ENCODE data around the gene RBPMS2.
"Not testable (repeated sequence)": the region's sequence is repeated elsewhere in the genome, so short reads cannot be mapped to it uniquely, and the experiment has no call there.

The RBPMS2 gene

DNA sequence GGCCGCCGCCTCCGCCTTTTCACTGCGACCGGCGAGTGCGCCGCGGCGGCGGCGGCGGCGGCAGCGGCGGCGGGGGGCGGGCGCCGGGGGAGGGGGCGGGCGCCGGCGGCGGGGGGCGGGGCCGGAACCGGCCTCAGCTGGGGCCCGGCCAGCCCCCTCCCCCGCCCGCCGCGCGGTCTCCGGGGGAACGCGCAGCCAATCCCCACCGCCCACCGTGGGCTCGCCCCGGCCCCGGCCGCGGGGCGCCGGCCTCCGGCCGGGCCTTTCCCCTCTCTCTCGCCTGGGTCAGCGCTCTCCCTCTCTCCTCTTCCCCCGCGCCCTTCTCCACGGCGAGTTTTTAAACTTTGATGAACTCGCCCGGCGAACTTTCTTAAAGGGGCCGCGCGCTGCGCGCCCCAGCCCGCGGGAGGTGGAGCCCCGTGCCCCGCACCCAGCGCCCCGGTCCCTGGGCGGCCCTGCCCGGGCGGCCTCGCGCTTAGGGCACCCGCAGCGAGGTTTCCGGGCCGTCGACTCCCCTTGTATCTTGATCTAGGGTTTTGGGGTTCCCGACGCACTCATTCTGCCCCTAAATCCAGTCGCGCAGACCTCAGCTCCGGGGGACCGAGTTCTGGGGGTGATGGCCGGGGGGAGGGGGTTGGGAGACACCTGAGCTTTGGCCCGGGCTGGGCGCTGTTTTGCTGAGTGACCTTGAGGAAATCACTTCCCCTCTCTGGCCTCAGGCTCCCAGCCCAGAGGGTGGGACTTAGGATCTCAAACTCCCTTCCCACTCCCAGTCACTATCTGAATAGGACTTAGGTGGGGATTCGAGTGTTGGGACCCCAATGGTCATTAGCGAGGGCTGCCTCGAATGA, at the start of gene RBPMS2:
Gene RBPMS2, minus strand, starts transcription at position 39 of the 851 bp plus-strand sequence. CDS start 270 bp downstream, outside the sequence.
- no peak for DNase-seq

DNA sequence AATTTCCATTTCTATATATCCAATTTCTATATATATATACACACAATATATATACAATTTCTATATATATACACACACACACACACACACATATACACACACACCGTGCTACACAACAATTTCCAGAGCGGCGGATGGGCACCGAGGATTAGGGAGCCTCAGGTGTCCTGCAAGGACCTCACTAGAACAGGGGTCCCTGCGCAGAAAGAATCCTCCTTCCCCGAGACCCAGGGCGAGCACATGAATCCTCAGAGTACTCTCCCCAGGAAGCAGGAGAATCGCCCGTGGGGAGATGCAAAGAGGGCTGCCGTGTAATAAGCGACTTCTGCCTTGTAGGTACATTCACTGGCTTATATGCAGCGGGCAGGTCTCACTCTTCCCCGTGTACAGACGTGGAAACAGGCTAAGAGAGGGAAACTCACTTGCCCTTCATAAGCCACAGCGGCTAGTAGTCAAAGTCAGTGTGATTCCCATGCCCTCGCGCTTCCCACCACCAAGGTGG, 49.6 kb upstream of the RBPMS2 start:
- DNase-seq = peak; percentile 54

- no peak for DNase-seq
Measured at GRCh38 chr15:64816452-64816851, 41.1 kb upstream of the RBPMS2 start.

DNA sequence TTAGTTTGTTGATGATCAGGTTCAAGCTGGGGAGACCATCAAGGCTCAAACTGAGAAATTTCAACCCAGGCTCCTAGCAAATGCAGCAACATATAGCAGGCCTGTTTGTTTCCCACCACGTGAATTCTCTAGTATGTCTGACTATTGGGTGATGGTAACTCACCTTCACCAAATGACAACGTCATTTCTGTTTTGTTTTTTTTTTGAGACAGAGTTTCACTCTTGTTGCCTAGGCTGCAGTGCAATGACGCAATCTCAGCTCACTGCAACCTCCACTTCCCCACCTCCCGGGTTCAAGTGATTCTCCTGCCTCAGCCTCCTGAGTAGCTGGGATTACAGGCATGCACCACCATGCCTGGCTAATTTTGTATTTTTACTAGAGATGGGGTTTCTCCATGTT, 39.6 kb upstream of the RBPMS2 start:
- not testable (repeated sequence) for DNase-seq

DNA sequence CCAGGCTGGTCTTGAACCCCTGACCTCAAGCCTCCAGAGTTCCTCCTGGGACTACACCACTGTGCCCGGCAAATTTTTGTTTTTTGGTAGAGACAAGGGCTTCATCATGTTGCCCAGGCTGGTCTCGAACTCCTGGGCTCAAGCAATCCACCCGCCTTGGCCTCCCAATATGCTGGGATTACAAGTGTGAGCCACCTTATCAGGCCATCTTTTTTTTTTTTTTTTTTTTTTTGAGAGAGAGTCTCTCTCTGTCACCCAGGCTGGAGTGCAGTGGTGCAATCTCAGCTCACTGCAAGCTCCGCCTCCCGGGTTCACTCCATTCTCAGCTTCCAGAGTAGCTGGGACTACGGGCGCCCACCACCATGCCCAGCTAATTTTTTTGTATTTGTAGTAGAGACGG, 38.9 kb upstream of the RBPMS2 start:
- not testable (repeated sequence) for DNase-seq

DNA sequence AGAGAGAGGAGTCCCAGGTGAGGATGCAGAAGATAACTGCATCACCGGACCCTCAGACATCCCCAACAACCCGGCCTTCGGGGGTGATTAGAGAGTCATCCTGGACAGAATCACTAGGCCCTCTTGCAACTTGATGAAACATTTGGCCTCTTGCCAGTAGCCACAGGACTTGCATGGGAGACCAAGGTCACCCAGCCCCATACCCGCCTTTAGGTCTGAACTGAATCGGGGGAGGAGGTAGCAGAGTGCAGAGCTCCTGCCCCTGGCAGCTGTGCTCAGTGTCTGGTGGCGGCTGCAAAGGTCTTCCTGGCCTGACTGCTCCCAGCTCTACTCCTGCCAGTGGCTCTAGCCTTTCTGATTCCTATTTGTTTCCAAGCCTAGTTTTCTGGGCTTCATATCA, 37.7 kb upstream of the RBPMS2 start:
- DNase-seq = no peak

DNA sequence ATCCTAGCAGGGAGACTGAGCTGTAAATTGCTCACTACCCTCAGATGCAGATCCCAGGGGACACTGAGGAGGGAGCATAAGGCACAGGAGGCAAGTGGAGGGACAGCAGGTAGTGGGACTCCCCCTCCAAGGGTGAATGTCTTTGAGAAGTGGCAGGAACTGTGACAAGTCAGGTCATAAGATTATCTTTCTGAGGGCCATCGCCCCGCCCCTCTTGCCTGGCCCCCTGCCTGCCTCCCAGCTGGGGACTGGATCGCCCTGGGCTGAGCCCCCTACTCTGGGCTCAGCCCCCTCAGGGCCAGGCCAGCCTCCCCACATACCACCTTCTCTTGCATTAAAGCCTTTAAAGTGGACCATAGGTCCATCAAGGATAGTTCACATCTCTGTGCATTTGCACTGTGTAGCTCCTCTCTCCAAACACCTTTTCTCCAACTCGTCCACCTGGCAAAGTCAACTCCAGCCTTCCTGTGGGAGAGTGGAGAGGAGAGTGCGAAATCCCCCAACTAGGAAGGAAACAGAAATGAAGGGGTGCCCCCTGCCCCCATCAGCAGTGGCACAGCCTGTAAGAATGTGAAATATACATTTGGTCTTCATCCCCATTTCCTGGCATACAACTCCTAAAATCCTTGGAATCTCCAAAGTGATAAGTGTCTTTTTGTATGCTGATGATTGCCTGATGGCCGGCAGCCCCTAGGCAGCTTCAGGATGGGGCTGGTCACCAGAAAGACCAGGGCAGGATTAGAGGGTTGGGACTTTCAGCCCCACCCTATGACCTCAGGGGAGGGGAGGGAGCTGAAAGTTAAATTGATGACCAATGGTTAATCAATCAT, 35.3 kb upstream of the RBPMS2 start:
- DNase-seq = no peak

- peak; percentile 29 for DNase-seq
Measured at GRCh38 chr15:64809649-64810496, 34.5 kb upstream of the RBPMS2 start.

- DNase-seq = no peak
Measured at GRCh38 chr15:64808785-64809453, 33.5 kb upstream of the RBPMS2 start.

DNA sequence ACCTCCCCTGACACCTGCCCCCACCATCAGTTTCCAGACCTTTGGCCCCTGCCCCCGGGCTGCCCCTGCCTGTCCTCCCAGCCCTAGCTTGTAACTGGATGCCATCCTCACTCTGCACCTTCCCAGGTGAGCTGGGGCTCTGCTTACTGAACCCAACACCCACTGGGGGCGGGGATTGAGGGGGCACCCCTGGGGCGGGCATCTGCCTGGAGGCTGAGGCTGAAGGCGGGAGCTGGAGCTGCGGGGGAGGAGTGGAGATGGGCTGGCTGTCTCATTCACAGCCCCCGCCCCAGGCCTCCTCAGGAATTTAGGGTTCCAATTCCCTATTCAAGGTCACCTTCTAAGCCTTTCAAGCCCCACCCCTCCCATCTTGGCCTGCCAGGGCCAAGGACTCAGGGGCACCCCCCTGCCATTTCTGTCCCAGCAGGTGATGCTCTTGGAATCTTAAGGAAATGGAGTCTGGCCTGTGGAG, 32.4 kb upstream of the RBPMS2 start:
- no peak for DNase-seq

GRCh38 chr15:64807051-64807749, 31.8 kb upstream of the RBPMS2 start:
- no peak for DNase-seq

DNA sequence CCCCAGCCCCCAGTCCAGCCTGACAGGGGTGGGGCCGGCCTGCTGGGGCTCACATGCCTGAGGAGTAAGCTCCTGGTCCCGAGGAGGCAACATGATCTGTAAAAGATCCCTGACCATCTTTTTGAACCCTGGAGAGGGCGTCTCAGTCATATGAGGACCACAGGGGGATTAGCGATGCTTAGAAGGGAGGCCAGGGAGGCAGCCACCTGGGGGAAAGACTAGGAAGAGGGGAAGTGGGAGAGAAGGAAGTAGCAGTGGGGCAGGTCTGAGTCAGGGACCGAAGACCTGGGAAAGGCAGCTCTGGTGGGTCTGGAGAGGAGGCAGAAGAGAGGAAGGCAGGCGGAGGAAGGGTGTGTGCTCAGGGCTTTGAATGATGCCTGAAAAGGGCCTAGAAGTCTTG, 31.1 kb upstream of the RBPMS2 start:
- DNase-seq = no peak

DNA sequence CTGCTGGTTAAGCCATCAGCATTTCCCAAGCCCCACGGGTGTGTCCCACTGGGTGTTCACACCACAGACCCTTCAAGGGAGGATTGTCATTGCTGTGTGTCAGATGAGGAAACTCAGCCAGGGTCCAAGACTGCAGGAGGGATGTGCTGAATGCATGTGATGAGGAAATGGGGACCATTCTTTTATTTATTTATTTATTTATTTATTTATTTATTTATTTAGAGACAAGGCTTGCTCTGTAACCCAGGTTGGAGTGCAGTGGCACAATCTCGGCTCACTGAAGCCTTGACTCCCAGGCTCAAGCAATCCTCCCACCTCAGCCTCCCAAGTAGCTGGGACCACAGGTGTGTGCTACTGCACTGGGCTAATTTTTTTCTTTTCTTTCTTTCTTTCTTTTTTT, 29.2 kb upstream of the RBPMS2 start:
- DNase-seq = no peak

DNA sequence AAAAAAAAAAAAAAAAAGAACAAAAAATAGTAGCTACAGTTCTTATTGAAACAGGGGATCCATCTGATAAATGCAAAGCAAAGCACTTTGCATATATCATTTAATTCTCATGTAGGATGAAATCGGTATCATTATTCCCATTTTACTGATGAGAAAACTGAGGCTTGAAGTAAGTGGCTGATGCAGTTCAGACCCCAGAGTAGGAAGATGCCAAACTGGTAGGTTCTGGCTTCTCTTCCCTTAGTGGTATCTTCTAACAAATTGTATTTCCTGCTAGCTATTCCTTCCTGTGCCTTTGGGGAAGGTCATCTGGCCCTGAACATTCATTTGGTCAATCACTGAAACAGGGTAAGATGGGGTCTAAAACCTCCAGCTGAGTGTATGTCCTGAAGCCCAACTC, 28.1 kb upstream of the RBPMS2 start:
- DNase-seq = no peak

- DNase-seq = no peak
Measured at GRCh38 chr15:64800476-64800875, 25.1 kb upstream of the RBPMS2 start.

DNA sequence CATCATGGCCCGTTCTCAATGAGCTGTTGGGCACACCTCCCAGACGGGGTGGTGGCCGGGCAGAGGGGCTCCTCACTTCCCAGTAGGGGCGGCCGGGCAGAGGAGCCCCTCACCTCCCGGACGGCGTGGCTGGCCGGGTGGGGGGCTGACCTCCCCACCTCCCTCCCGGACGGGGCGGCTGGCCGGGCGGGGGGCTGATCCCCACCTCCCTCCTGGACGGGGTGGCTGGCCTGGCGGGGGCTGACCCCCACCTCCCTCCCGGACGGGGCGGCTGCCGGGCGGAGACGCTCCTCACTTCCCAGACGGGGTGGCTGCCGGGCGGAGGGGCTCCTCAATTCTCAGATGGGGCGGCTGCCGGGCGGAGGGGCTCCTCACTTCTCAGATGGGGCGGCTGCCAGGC, 23.5 kb upstream of the RBPMS2 start:
- not testable (repeated sequence) for DNase-seq

GRCh38 chr15:64795921-64796320, 20.5 kb upstream of the RBPMS2 start:
- not testable (repeated sequence) for DNase-seq

DNA sequence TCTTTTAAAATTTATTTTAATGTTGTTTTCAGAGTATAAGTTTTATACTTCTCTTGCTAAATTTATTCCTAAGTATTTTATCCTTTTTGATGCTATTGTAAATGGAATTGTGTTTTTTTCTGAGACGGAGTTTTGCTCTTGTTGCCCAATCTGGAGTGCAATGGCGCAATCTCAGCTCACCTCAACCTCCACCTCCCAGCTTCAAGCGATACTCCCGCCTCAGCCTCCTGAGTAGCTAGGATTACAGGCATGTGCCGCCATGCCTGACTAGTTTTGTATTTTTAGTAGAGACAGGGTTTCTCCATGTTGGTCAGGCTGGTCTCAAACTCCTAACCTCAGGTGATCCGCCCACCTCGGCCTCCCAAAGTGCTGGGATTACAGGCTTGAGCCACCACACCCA, 19.9 kb upstream of the RBPMS2 start:
- DNase-seq = not testable (repeated sequence)

GRCh38 chr15:64792282-64792681, 16.9 kb upstream of the RBPMS2 start:
- no peak for DNase-seq

GRCh38 chr15:64791401-64791800, 16.0 kb upstream of the RBPMS2 start:
- no peak for DNase-seq

DNA sequence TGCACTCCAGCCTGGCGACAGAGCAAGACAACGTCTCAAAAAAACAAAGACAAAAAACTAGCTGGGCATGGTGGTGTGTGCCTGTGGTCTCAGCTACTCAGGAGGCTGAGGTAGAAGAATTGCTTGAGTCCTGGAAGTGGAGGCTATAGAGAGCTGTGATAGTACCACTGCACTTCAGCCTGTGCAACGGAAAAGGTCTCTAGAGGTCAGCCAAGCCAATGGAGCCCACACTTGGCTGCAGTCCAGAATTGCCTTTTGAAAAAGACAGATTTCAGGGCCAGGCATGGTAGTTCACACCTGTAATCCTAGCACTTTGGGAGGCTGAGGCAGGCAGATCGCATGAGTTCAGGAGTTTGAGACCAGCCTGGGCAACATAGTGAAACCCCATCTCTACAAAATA, 8.4 kb upstream of the RBPMS2 start:
- DNase-seq = no peak
